ENCODE data around the gene SYT15.
"Not testable (repeated sequence)": the region's sequence is repeated elsewhere in the genome, so short reads cannot be mapped to it uniquely, and the experiment has no call there.

SYT15 gene

GRCh38 chr10:46578474-46579178 lies at the start of gene SYT15:
Gene SYT15, plus strand, starts transcription at chr10:46579128. Its CDS starts 41 bp downstream, at chr10:46579169.
- not testable (repeated sequence) for DNase-seq

DNA sequence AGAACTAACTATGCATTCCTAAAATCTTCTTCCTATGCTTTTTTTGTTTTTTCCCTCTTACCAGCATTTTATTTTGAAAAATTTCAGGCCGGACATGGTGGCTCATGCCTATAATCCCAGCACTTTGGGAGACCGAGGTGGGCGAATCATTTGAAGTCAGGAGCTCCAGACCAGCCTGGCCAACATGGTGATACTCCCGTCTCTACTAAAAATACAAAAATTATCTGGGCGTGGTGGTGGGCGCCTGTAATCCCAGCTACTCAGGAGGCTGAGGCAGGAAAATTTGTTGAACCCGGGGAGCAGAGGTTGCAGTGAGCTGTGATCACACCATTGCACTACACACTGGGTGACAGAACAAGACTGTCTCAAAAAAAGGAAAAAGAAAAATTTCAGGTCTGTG lies 49.2 kb upstream of the SYT15 start:
- DNase-seq = not testable (repeated sequence)

- peak; percentile 88 for DNase-seq
Measured at GRCh38 chr10:46530249-46531186, 48.4 kb upstream of the SYT15 start.

DNA sequence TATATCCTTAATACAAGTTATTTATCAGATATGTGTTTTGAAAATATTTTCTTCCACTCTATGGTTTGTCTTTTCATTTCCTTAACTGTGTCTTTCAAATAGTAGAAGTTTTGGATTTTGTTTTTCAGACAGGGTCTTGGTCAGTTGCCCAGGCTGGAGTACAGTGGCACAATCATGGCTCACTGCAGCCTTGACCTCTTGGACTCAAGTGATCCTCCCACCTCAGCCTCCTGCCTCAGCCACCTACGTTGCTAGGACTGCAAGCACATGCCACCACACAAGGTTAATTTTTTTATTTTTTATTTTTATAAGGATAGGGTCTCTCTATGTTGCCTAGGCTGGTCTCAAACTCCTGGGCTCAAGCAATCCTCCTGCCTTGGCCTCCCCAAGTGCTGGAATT lies 46.7 kb upstream of the SYT15 start:
- not testable (repeated sequence) for DNase-seq

DNA sequence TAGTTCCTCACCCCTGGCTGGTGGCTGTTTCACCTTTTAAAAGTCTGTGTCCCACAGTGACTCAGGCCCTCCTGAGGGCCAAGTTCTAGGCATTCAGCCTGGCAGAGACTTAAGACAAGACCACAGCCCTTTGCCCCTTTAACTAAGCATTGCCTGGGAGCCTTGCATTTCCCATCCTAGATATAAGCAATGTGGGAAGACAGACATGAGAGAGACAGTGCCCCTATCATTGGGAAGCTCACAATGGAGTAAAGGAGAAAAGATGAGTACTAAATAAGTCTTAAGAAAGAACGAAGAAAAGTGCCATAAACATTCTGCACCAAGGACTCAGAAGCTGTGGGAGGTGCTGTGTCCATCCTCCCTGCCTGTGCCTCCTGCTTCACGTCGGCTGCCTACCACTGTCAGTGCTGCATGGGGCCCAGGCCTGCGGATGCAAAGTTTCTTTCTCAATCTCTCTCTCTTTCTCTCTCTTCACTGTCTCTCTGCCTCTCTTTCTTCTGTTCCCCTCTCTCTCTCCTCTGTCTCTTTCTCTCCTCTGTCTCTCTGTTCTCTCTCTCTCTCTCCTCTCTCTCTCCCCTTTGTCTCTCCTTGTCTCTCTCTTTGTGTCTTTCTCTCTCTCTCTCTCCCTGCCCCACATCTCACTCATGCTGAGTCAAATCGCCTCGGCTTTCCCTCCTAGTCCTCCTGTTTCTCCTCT lies 44.0 kb upstream of the SYT15 start:
- DNase-seq = no peak

DNA sequence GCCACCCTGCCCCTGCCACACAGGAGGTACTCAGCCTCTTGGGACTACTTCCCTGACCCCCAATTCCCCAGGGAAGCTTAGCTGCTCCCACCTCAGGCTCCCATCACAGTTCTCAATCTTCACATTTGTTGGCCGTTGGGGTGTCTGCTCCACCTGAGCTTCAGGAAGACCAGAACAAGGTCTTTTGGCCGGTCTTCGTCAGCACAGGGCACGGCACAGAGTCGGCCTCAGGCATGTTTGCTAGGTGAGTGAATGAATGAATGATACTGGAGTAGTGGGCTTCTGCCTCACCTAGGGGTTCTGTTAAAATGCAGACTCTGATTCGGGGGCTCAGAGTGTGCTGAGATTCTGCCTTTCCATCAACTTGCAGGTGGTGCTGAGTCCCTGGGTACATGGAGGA lies 42.8 kb upstream of the SYT15 start:
- DNase-seq = no peak

DNA sequence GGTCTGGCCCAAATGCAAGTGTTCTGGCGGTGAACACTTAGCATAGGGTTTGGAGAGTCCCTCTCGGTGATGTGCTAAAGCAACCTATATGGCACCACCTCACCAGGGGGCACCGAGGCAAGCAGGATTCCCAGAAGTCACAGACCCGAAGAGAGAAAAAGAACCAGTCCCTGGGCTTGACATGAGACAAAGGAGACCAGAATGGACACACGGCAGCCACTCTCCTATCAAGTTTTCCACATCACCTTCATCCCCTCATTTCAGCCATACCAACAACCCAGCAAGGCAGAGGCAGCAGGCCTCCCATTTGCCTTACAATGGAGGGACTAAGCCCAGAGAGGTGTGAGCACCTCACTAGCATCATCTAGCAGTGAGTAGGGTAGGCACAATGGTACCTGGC lies 42.1 kb upstream of the SYT15 start:
- no peak for DNase-seq

- no peak for DNase-seq
Measured at GRCh38 chr10:46537309-46537708, 41.6 kb upstream of the SYT15 start.

GRCh38 chr10:46538155-46538554 lies 40.8 kb upstream of the SYT15 start:
- DNase-seq = no peak

- no peak for DNase-seq
Measured at GRCh38 chr10:46538717-46539426, 40.1 kb upstream of the SYT15 start.

GRCh38 chr10:46539596-46540411 lies 39.1 kb upstream of the SYT15 start:
- no peak for DNase-seq

DNA sequence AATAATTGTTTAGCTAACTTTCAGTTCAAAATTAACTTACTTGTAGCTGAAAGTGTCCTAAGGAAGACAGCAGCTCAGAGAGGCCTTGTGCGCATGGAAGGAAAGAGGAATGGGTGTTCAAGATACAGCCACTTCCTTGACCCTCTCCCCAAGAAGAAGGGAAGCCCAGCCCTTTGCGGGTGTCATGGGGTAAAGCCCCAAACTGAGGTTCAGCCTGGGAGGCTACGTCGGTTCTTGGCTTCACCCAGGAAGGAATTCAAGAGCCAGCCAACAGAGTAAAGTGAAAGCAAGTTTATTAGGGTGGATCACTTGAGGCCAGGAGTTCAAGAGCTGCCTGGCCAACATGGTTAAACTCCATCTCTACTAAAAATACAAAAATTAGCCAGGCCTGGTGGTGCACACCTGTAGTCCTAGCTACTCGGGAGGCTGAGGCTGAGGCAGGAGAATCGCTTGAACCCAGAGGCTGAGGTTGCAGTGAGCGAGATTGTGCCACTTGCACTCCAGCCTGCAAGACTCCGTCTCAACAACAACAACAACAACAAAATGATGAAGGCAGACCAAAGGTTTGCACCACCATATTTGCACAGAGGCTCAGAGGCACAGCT lies 38.4 kb upstream of the SYT15 start:
- no peak for DNase-seq

- no peak for DNase-seq
Measured at GRCh38 chr10:46541017-46541661, 37.8 kb upstream of the SYT15 start.

DNA sequence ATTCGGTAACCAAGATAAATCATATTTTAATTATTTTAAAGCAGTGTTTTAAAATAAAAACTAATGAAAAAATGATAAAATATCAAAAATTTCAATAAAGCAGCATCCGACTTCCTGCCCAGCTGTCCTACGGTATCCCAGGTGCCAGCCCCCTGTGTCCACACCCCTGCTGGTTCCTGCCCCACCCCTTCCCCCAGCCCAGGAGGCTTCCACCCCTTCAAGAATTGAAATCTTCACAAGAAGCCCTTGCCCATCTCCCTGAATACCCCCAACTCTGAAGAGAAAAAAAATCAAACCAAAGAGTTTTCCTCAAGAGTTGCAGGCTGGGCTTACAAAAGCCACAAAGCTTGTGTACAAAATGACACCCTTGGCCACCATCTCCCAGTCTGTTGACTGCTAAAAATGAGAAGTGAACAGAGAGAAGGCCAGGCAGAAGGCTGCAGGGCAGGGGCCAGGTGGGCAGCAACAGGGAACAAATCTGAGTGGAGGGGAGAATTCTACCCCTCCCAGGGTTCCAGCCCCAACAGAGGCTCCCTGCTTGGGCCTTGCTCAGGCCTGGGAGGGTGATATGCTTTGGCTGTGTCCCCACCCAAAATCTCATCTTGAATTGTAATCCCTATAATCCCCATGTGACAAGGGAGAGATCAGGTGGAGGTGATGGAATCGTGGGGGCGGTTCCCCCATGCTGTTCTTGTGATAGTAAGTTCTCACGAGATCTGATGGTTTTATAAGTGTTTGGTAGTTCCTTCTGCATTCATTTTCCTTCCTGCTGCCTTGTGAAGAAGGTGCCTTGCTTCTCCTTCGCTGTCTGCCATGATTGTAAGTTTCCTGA lies 37.0 kb upstream of the SYT15 start:
- no peak for DNase-seq

DNA sequence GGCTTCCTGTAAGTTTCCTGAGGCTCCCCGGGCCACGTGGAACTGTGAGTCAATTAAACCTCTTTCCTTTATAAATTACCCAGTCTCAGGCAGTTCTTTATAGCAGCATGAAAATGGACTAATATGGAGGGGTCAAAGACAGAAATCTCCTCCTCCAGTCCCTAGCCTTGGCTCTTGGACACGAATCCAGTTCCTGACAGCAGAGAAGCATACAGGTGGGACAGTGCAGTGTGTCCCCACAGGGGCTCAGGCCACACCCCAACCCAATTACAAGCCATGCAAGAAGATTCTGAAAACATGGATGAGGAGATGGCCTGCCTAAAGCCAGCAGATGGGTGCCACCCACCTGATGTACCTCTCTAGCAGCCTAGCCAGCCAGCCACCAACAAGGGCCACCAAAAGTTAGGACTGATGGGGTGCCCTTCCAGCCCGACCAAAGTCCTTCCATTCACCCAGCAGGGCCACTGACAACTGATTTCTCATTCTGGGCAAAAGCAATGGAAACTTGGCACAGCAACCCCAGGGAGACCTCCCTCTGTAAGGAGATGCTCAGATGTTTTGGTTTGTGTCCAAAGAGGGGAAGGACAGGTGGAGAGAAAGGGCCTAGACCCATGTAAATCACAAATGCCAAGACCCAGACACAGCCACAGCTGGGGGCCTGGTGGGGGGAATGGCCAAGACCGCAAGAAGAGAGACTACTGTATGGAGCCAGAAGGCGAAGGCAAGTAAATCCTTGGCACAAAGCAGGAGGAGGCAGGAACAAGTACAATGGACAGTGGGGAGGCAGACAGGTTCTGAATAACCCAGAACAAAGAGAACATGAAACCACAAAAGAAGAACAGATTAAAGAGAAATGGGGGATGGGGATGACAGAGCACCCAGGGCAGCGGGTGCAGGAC lies 36.1 kb upstream of the SYT15 start:
- DNase-seq = no peak

- no peak for DNase-seq
Measured at GRCh38 chr10:46543466-46544377, 35.2 kb upstream of the SYT15 start.

- DNase-seq = no peak
Measured at GRCh38 chr10:46544989-46545791, 33.7 kb upstream of the SYT15 start.
